ENCODE measurements around the gene TBC1D20.

The TBC1D20 gene

GRCh38 chr20:419556-420165 is 42.7 kb downstream of the TBC1D20 start:
- no peak for TF ChIP-seq CTCF (conservative IDR thresholded peaks at IDR 0.05; ENCODE audit: low read depth, low read length)
- DNase-seq (ENCODE audit: low read depth) = no peak
- no peak overlapping the region for H3K4me3 ChIP-seq (ENCODE audit: low read depth, low read length)

GRCh38 chr20:418858-419365 is 43.4 kb downstream of the TBC1D20 start:
- H3K4me3 ChIP-seq (ENCODE audit: low read depth, low read length) = no peak overlapping the region
- no peak for DNase-seq (ENCODE audit: low read depth)
- TF ChIP-seq CTCF (conservative IDR thresholded peaks at IDR 0.05; ENCODE audit: low read depth, low read length) = no peak

GRCh38 chr20:417801-418342 is 44.5 kb downstream of the TBC1D20 start:
- no peak for DNase-seq (ENCODE audit: low read depth)
- no peak overlapping the region for H3K4me3 ChIP-seq (ENCODE audit: low read depth, low read length)
- TF ChIP-seq CTCF (conservative IDR thresholded peaks at IDR 0.05; ENCODE audit: low read depth, low read length) = no peak

- no peak for DNase-seq (ENCODE audit: low read depth)
- no peak for TF ChIP-seq CTCF (conservative IDR thresholded peaks at IDR 0.05; ENCODE audit: low read depth, low read length)
- H3K4me3 ChIP-seq (ENCODE audit: low read depth, low read length) = no peak overlapping the region
Measured at GRCh38 chr20:416950-417800, 45.2 kb downstream of the TBC1D20 start.

- H3K4me3 ChIP-seq (ENCODE audit: low read depth, low read length) = no peak overlapping the region
- no peak for TF ChIP-seq CTCF (conservative IDR thresholded peaks at IDR 0.05; ENCODE audit: low read depth, low read length)
- DNase-seq (ENCODE audit: low read depth) = no peak
Measured at GRCh38 chr20:415820-416322, 46.5 kb downstream of the TBC1D20 start.

GRCh38 chr20:414161-414560 is 48.2 kb downstream of the TBC1D20 start:
- TF ChIP-seq CTCF (conservative IDR thresholded peaks at IDR 0.05; ENCODE audit: low read depth, low read length) = no peak
- no peak for DNase-seq (ENCODE audit: low read depth)
- H3K4me3 ChIP-seq (ENCODE audit: low read depth, low read length) = no peak overlapping the region

All from choroid plexus epithelial cell (primary cell).